Endothelial cell of umbilical vein (primary cell): Measurements from ENCODE around the gene HOXA3. TPM values are rescaled to one million over a fixed set of nuclear protein-coding genes. Genes with fewer than 3 reads are reported as not detected.

ENCODE experiments used
- BruUV-seq: library from RNA; stranded (reverse); fragments of 400-500 nt; replicated peaks from 2 replicates; lab custom pipeline; 2021; lab: Mats Ljungman, UMichigan
- CTCF ChIA-PET: fragments of 300-600, 350-600 bp; sonication (Branson Sonifier 250); formaldehyde crosslinking; loops from one replicate; lab custom pipeline; 2021; ENCODE audit warnings: antibody characterized with exemption, inconsistent platforms; lab: Charles Lee
- POLR2A ChIA-PET: fragments of 300-600, 350-600 bp; sonication (Branson Sonifier 250); formaldehyde crosslinking; loops from one replicate; lab custom pipeline; 2021; ENCODE audit warnings: antibody characterized with exemption, inconsistent platforms; lab: Charles Lee
- DNase-seq: peaks from one replicate; pipeline ENCODE4 v3.0.0-alpha.2; 2011; ENCODE audit warnings: low read depth, low spot score
- FAIRE-seq: peaks from 2 replicates; lab custom pipeline; 2011; peaks lifted over from hg19 to GRCh38; lab: Jason Lieb, UNC
- H2AFZ ChIP-seq: 2 replicates; pipeline ENCODE4 v1.6.0; 2012; ENCODE audit warnings: low read depth, low read length, control low read depth, inconsistent platforms
- H3K27ac ChIP-seq: 2 replicates; pipeline ENCODE4 v1.5.1; 2011; ENCODE audit warnings: low read depth, mild to moderate bottlenecking, control low read depth, low read length, moderate library complexity; ENCODE audit not compliant: insufficient read depth
- H3K27me3 ChIP-seq, 2 experiments: 2 replicates each; pipeline versions ENCODE4 v1.6.0 to v1.6.1; 2011; ENCODE audit warnings: low read length in 2 of 2, mixed read lengths in 1 of 2; ENCODE audit not compliant: control insufficient read depth in 2 of 2, insufficient read depth in 2 of 2
- H3K36me3 ChIP-seq, 2 experiments: 2 replicates in 1 of 2; 3 replicates in 1 of 2; pipeline ENCODE4 v1.5.1; 2011; ENCODE audit warnings: low read length in 2 of 2, mild to moderate bottlenecking in 1 of 2, moderate library complexity in 1 of 2; ENCODE audit not compliant: control insufficient read depth in 2 of 2, insufficient read depth in 2 of 2; ENCODE audit errors: extremely low read depth in 1 of 2
- H3K4me1 ChIP-seq: 3 replicates; pipeline ENCODE4 v1.5.1; 2011; ENCODE audit warnings: mild to moderate bottlenecking, low read length; ENCODE audit not compliant: control insufficient read depth, insufficient read depth; ENCODE audit errors: extremely low read depth
- H3K4me2 ChIP-seq: 2 replicates; pipeline ENCODE4 v1.6.1; 2011; ENCODE audit warnings: low read length, control low read depth, mixed read lengths; ENCODE audit not compliant: insufficient read depth
- H3K4me3 ChIP-seq, 3 experiments: fragments of 200-600 bp in 1 of 3; sonication (generic), shearing (Covaris generic) in 1 of 3; replicated peaks in 1 of 3; 2 replicates each; pipeline ENCODE4 v1.5.1; 2011 to 2016; ENCODE audit warnings: control low read depth in 3 of 3, low read length in 3 of 3, mild to moderate bottlenecking in 2 of 3, inconsistent platforms in 1 of 3, low read depth in 1 of 3, moderate library complexity in 1 of 3; ENCODE audit not compliant: insufficient read depth in 1 of 3
- H3K79me2 ChIP-seq: 2 replicates; pipeline ENCODE4 v1.6.0; 2012; ENCODE audit warnings: low read length, inconsistent platforms; ENCODE audit not compliant: control insufficient read depth, insufficient read depth
- H3K9ac ChIP-seq: replicated peaks from 2 replicates; pipeline ENCODE3; 2011; ENCODE audit warnings: low read length, control low read depth; ENCODE audit not compliant: insufficient read depth; ENCODE audit errors: extremely low read depth
- H3K9me1 ChIP-seq: replicated peaks from 3 replicates; pipeline ENCODE4 v1.6.0; 2011; ENCODE audit warnings: mild to moderate bottlenecking, low read length; ENCODE audit not compliant: control insufficient read depth, insufficient read depth; ENCODE audit errors: extremely low read depth
- H3K9me3 ChIP-seq: replicated peaks from 2 replicates; pipeline ENCODE4 v1.5.1; 2012; ENCODE audit warnings: low read length, inconsistent platforms; ENCODE audit not compliant: control insufficient read depth, insufficient read depth
- H4K20me1 ChIP-seq: replicated peaks from 2 replicates; pipeline ENCODE3; 2011; ENCODE audit warnings: mild to moderate bottlenecking, low read length; ENCODE audit not compliant: control insufficient read depth, insufficient read depth; ENCODE audit errors: extremely low read depth
- EZH2 ChIP-seq: IDR thresholded peaks from 2 replicates; pipeline ENCODE4 v1.6.1; 2012; ENCODE audit warnings: borderline replicate concordance, low read depth, mild to moderate bottlenecking, moderate library complexity, low read length, inconsistent platforms; ENCODE audit not compliant: severe bottlenecking
- FOS ChIP-seq: IDR thresholded peaks from 2 replicates; pipeline ENCODE4 v1.6.1; 2011; ENCODE audit warnings: mild to moderate bottlenecking, low read length, moderate library complexity, borderline replicate concordance; ENCODE audit not compliant: insufficient read depth
- JUN ChIP-seq: IDR thresholded peaks from 2 replicates; pipeline ENCODE4 v1.6.1; 2011; ENCODE audit warnings: borderline replicate concordance, low read depth; ENCODE audit not compliant: insufficient read length, insufficient read depth
- dilution Hi-C: fragments of 300-500 bp; cut with MboI; formaldehyde crosslinking; loops from one replicate; pipeline ENCODE4 v1.15.0; 2019; ENCODE audit warnings: low sequenced_read_pairs; ENCODE audit not compliant: extremely low pct_ligation_motif_present
- intact Hi-C: fragments of 100-400 bp; cut with micrococcal nuclease; formaldehyde crosslinking; loops from one replicate; pipeline ENCODE4 v1.10.0; 2022
- polyA plus RNA-seq, 4 experiments: library from polyadenylated mRNA; depleted of rRNA in 3 of 4; stranded (reverse) in 3 of 4; unstranded in 1 of 4; fragments of >200 nt; gene quantifications; 2 replicates each; pipeline versions ENCODE4 v1.2.1 to v1.2.3, GENCODE V29; 2011 to 2012; ENCODE audit warnings: missing spikeins in 1 of 4
- total RNA-seq: library from RNA; stranded (reverse); gene quantifications from 2 replicates; pipeline ENCODE4 v1.2.3, GENCODE V29; 2021
- TF ChIP-seq, protein P1 (sequence below): IDR thresholded peaks from 2 replicates; pipeline ENCODE4 v1.6.1; 2011; ENCODE audit not compliant: insufficient read depth, insufficient read length
- TF ChIP-seq, protein P2 (sequence below), 2 donors: IDR thresholded peaks; 1 replicate in 1 of 2; 2 replicates in 1 of 2; pipeline ENCODE4 v1.5.1; 2011; ENCODE audit warnings: low read length in 2 of 2, mild to moderate bottlenecking in 2 of 2, moderate library complexity in 2 of 2, control low read depth in 1 of 2, inconsistent platforms in 1 of 2, low read depth in 1 of 2; ENCODE audit not compliant: insufficient read depth in 1 of 2; ENCODE audit errors: extremely low read depth in 1 of 2

The HOXA3 gene
- total and polyA plus RNA-seq, 2 donors (not counting 3 experiments of a cell fraction or from before 2014, with no cell fraction given): 4.7 to 14.0 TPM

GRCh38 chr7:27128034-27128433 lies 24.3 kb downstream of the HOXA3 start:
- H3K36me3 ChIP-seq: peaks cover 0 to 11% of the 10 kb centered on the region in 2 experiments
- H3K27me3 ChIP-seq: no peaks in the 10 kb centered on the region
- TF ChIP-seq JUN (no peak), FOS (no peak), EZH2 (no peak)
- TF ChIP-seq, protein P1, sequence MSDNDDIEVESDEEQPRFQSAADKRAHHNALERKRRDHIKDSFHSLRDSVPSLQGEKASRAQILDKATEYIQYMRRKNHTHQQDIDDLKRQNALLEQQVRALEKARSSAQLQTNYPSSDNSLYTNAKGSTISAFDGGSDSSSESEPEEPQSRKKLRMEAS: no peak
- TF ChIP-seq, protein P2, sequence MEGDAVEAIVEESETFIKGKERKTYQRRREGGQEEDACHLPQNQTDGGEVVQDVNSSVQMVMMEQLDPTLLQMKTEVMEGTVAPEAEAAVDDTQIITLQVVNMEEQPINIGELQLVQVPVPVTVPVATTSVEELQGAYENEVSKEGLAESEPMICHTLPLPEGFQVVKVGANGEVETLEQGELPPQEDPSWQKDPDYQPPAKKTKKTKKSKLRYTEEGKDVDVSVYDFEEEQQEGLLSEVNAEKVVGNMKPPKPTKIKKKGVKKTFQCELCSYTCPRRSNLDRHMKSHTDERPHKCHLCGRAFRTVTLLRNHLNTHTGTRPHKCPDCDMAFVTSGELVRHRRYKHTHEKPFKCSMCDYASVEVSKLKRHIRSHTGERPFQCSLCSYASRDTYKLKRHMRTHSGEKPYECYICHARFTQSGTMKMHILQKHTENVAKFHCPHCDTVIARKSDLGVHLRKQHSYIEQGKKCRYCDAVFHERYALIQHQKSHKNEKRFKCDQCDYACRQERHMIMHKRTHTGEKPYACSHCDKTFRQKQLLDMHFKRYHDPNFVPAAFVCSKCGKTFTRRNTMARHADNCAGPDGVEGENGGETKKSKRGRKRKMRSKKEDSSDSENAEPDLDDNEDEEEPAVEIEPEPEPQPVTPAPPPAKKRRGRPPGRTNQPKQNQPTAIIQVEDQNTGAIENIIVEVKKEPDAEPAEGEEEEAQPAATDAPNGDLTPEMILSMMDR (IDR thresholded peaks at IDR 0.05; ENCODE audit: extremely low read depth in 1 of 2, insufficient read depth in 1 of 2, low read depth in 1 of 2, low read length in 2 of 2): no peak
- peaks cover 61% of the 10 kb centered on the region for H3K79me2 ChIP-seq
- POLR2A ChIA-PET: interaction anchor here (0.5 to 1.2 kb wide), 2 partner anchors 9 to 949 kb away, joined by 3 read pairs; no protein-coding TSS in a partner anchor
- CTCF ChIA-PET: interaction anchor here (1.0 to 1.9 kb wide), 2 partner anchors 13 to 444 kb away, joined by 4 to 6 read pairs; no protein-coding TSS in a partner anchor
- dilution Hi-C loops (no loop called here), intact Hi-C loops (no loop called here)
- peak overlapping the region; percentile 18 for H3K4me2 ChIP-seq
- H3K27ac ChIP-seq: no peak overlapping the region
- DNase-seq (no peak), FAIRE-seq (no peak)
- no TSS peak for BruUV-seq
- no peak overlapping the region for H3K9ac ChIP-seq
- no peaks in the 10 kb centered on the region for H4K20me1 ChIP-seq
- H3K4me3 ChIP-seq: no peak overlapping the region
- no peaks in the 10 kb centered on the region for H3K9me3 ChIP-seq
- H2AFZ ChIP-seq: no peak overlapping the region
- H3K4me1 ChIP-seq: peaks cover 65% of the 10 kb centered on the region
- no peaks in the 10 kb centered on the region for H3K9me1 ChIP-seq
